Trophoblast cell (in vitro differentiated cells and primary cell): ENCODE data around the gene TIMELESS.
A peak's percentile ranks its signal among the peaks of the same experiment; 100 is the strongest.

Experiments used
- DNase-seq, 2 donors: peaks; one replicate each; pipeline ENCODE4 v3.0.0-alpha.2; 2016
- H2AFZ ChIP-seq: 2 replicates; pipeline ENCODE4 v1.6.1; 2013; ENCODE audit warnings: low read length, moderate library complexity, mild to moderate bottlenecking; ENCODE audit not compliant: insufficient read depth, poor library complexity
- H2AK5ac ChIP-seq: 2 replicates; pipeline ENCODE4 v1.6.1; 2013; ENCODE audit warnings: mild to moderate bottlenecking, low read length
- H2BK120ac ChIP-seq: 2 replicates; pipeline ENCODE4 v1.6.1; 2013; ENCODE audit warnings: low read length, mild to moderate bottlenecking, moderate library complexity; ENCODE audit not compliant: insufficient read depth, poor library complexity
- H2BK12ac ChIP-seq: 2 replicates; pipeline ENCODE4 v1.6.1; 2013; ENCODE audit warnings: mild to moderate bottlenecking, low read length, moderate library complexity
- H2BK5ac ChIP-seq: 2 replicates; pipeline ENCODE4 v1.6.1; 2013; ENCODE audit warnings: low read length, low read depth, moderate library complexity, mild to moderate bottlenecking; ENCODE audit not compliant: poor library complexity
- H3K14ac ChIP-seq: 2 replicates; pipeline ENCODE4 v1.6.1; 2013; ENCODE audit warnings: mild to moderate bottlenecking, low read length
- H3K18ac ChIP-seq: 2 replicates; pipeline ENCODE4 v1.6.1; 2013; ENCODE audit warnings: mild to moderate bottlenecking, low read length
- H3K23ac ChIP-seq: 2 replicates; pipeline ENCODE4 v1.6.1; 2013; ENCODE audit warnings: low read length
- H3K27ac ChIP-seq: 2 replicates; pipeline ENCODE4 v1.5.1; 2013; ENCODE audit warnings: low read depth, mild to moderate bottlenecking, inconsistent platforms, low read length, moderate library complexity
- H3K27me3 ChIP-seq: 2 replicates; pipeline ENCODE4 v1.6.1; 2013; ENCODE audit warnings: inconsistent platforms, mild to moderate bottlenecking, low read length, moderate library complexity; ENCODE audit not compliant: insufficient read depth
- H3K36me3 ChIP-seq, 2 experiments: 1 replicate in 1 of 2; 2 replicates in 1 of 2; pipeline ENCODE4 v1.6.1; 2013; ENCODE audit warnings: low read length in 2 of 2, mild to moderate bottlenecking in 2 of 2, moderate library complexity in 1 of 2; ENCODE audit not compliant: insufficient read depth in 2 of 2, control insufficient read depth in 1 of 2
- H3K4ac ChIP-seq: 2 replicates; pipeline ENCODE4 v1.6.1; 2013; ENCODE audit warnings: low read depth, mild to moderate bottlenecking, low read length, moderate library complexity
- H3K4me1 ChIP-seq, 2 experiments: 1 replicate in 1 of 2; 2 replicates in 1 of 2; pipeline ENCODE4 v1.6.1; 2013; ENCODE audit warnings: low read length in 2 of 2, mild to moderate bottlenecking in 2 of 2, moderate library complexity in 1 of 2; ENCODE audit not compliant: insufficient read depth in 2 of 2, control insufficient read depth in 1 of 2
- H3K4me2 ChIP-seq: 2 replicates; pipeline ENCODE4 v1.6.1; 2013; ENCODE audit warnings: inconsistent platforms, mild to moderate bottlenecking, low read length, moderate library complexity
- H3K4me3 ChIP-seq: 2 replicates; pipeline ENCODE4 v1.5.1; 2013; ENCODE audit warnings: mild to moderate bottlenecking, low read depth, low read length, inconsistent platforms
- H3K79me1 ChIP-seq: one replicate; pipeline ENCODE4 v1.6.1; 2013; ENCODE audit warnings: low read length
- H3K79me2 ChIP-seq: 2 replicates; pipeline ENCODE4 v1.6.1; 2013; ENCODE audit warnings: low read length, mild to moderate bottlenecking; ENCODE audit not compliant: control insufficient read depth, insufficient read depth, poor library complexity
- H3K9ac ChIP-seq: 2 replicates; pipeline ENCODE4 v1.6.1; 2013; ENCODE audit warnings: mild to moderate bottlenecking, low read length
- H3K9me3 ChIP-seq: 2 replicates; pipeline ENCODE4 v1.6.1; 2013; ENCODE audit warnings: low read depth, mild to moderate bottlenecking, control low read depth, inconsistent platforms, low read length; ENCODE audit not compliant: insufficient read depth
- H4K12ac ChIP-seq: 2 replicates; pipeline ENCODE4 v1.6.1; 2013; ENCODE audit warnings: low read depth, mild to moderate bottlenecking, low read length, moderate library complexity
- H4K8ac ChIP-seq: 2 replicates; pipeline ENCODE4 v1.6.1; 2013; ENCODE audit warnings: low read depth, mild to moderate bottlenecking, low read length, moderate library complexity
- H4K91ac ChIP-seq: one replicate; pipeline ENCODE4 v1.6.1; 2013; ENCODE audit warnings: low read depth, mild to moderate bottlenecking, low read length, moderate library complexity
- WGBS: extraction: QIAGEN DNeasy Blood & Tissue Kit; methylation state at CpG from one replicate; pipeline ENCODE4 v1.1.7; 2013; ENCODE audit warnings: missing lambda C conversion rate; ENCODE audit not compliant: insufficient read length, insufficient coverage; ENCODE audit errors: extremely low coverage; 5-methylcytosine and 5-hydroxymethylcytosine counted together

TIMELESS gene

GRCh38 chr12:56382611-56383010, 66.6 kb downstream of the TIMELESS start:
- Histone ChIP-seq H3K79me1 (no peaks in the 10 kb centered on the region), H3K4ac (no peak overlapping the region), H2BK12ac (no peak overlapping the region), H3K4me2 (no peak overlapping the region), H2AFZ (no peak overlapping the region), H3K14ac (no peak overlapping the region), H2BK5ac (no peak overlapping the region), H3K36me3 (no peaks in the 10 kb centered on the region), H3K23ac (no peak overlapping the region), H3K27ac (no peak overlapping the region), H4K8ac (no peak overlapping the region), H3K79me2 (no peaks in the 10 kb centered on the region), H3K27me3 (no peaks in the 10 kb centered on the region), H3K4me1 (peaks cover 0 to 5% of the 10 kb centered on the region in 2 experiments), H4K91ac (no peak overlapping the region), H2AK5ac (no peak overlapping the region), H4K12ac (no peak overlapping the region), H2BK120ac (no peak overlapping the region), H3K18ac (no peak overlapping the region), H3K4me3 (no peak overlapping the region), H3K9me3 (no peaks in the 10 kb centered on the region), H3K9ac (no peak overlapping the region)
- WGBS, result no CpG with 5 or more reads among the region's 16 CpGs
- DNase-seq, result no peak

DNA sequence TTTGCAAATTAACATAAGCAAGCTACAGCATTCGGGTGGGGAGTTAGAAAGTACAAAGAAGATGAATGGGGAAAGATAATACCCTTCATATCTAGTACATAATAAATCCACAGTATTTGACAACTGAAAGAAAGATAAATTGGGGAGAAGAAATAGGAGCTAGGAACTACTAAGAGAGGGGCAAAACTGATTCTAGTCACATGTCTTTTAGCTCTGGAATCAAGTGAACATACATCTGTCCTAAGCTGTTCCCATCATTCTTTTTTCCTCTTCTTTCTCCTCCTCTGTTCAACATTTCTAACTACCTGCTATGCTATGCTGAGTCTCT, 71.3 kb downstream of the TIMELESS start:
- Histone ChIP-seq H3K27me3 (no peaks in the 10 kb centered on the region), H2BK120ac (no peak overlapping the region), H3K4me1 (no peaks in the 10 kb centered on the region), H3K18ac (no peak overlapping the region), H3K4me3 (no peak overlapping the region), H3K36me3 (no peaks in the 10 kb centered on the region), H3K4ac (no peak overlapping the region), H2AK5ac (no peak overlapping the region), H4K8ac (no peak overlapping the region), H3K9ac (no peak overlapping the region), H3K79me1 (no peaks in the 10 kb centered on the region), H3K14ac (no peak overlapping the region), H2AFZ (no peak overlapping the region), H3K23ac (no peak overlapping the region), H4K12ac (no peak overlapping the region), H2BK5ac (no peak overlapping the region), H3K79me2 (no peaks in the 10 kb centered on the region), H3K4me2 (no peak overlapping the region), H4K91ac (no peak overlapping the region), H3K27ac (no peak overlapping the region), H2BK12ac (no peak overlapping the region), H3K9me3 (no peaks in the 10 kb centered on the region)
- WGBS, result no CpG with 5 or more reads among the region's 1 CpG
- DNase-seq, result no peak

GRCh38 chr12:56377310-56377988, 71.8 kb downstream of the TIMELESS start:
- no peak overlapping the region for H4K12ac ChIP-seq

DNA sequence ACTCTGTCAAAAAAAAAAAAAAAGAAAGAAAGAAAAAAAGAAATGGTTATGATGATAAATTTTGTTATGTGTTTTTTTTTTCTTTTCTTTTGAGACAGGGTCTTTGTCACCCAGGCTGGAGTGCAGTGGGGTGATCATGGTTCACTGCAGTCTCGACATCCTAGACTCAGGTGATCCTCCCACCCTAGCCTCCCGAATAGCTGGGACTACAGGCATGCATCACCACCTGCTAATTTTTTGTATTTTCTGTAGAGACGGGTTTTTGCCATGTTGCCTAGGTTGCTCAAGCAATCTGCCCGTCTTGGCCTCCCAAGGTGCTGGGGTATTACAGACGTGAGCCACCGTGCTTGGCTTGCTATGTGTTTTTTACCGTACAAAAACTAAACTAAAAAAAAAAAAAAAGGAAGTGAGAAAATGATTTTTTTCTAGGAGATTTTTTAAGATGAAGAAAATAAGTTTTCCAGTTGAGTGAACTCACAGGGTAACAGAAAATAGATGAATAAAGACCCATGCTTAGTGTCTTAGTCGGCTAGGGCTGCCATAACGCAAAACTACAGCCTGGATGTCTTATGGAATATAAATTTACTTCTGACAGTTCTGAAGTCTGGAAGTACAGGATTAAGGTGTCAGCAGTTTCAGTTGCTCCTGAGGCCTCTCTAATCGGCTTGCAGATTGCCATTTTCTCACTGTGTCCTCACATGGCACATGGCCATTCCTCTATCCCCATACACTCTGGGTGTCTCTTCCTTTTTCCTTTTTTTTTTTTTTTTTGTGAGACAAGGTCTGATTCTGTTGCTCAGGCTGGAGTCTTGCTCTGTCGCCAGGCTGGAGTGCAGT, 73.4 kb downstream of the TIMELESS start:
- Histone ChIP-seq H3K9ac (no peak overlapping the region), H3K23ac (no peak overlapping the region), H2BK120ac (no peak overlapping the region), H3K4me3 (no peak overlapping the region), H3K27me3 (no peaks in the 10 kb centered on the region), H3K4me2 (no peak overlapping the region), H3K4ac (no peak overlapping the region), H2AK5ac (no peak overlapping the region), H4K12ac (no peak overlapping the region), H4K8ac (no peak overlapping the region), H3K18ac (no peak overlapping the region), H3K79me1 (no peaks in the 10 kb centered on the region), H2BK5ac (no peak overlapping the region), H2AFZ (no peak overlapping the region), H3K79me2 (no peaks in the 10 kb centered on the region), H3K4me1 (no peaks in the 10 kb centered on the region), H3K9me3 (no peaks in the 10 kb centered on the region), H3K27ac (no peak overlapping the region), H3K36me3 (no peaks in the 10 kb centered on the region), H4K91ac (no peak overlapping the region), H3K14ac (no peak overlapping the region), H2BK12ac (no peak overlapping the region)
- no CpG with 5 or more reads among the region's 11 CpGs for WGBS
- DNase-seq, result no peak

More at GRCh38 chr12:56377310-56377988, 71.8 kb downstream of the TIMELESS start:
- no CpG with 5 or more reads among the region's 4 CpGs for WGBS
- no peak overlapping the region for H2AK5ac ChIP-seq
- no peaks in the 10 kb centered on the region for H3K9me3 ChIP-seq
- H2BK120ac ChIP-seq, result no peak overlapping the region
- no peaks in the 10 kb centered on the region for H3K36me3 ChIP-seq
- H3K18ac ChIP-seq, result no peak overlapping the region
- H3K23ac ChIP-seq, result no peak overlapping the region
- H4K8ac ChIP-seq, result no peak overlapping the region
- DNase-seq, result peak; percentile 17 to 64
- no peak overlapping the region for H2BK5ac ChIP-seq
- H2AFZ ChIP-seq, result no peak overlapping the region
- no peak overlapping the region for H4K91ac ChIP-seq
- no peak overlapping the region for H2BK12ac ChIP-seq
- no peak overlapping the region for H3K4ac ChIP-seq
- H3K4me2 ChIP-seq, result no peak overlapping the region
- H3K14ac ChIP-seq, result no peak overlapping the region
- no peaks in the 10 kb centered on the region for H3K27me3 ChIP-seq
- H3K27ac ChIP-seq, result no peak overlapping the region
- H3K4me1 ChIP-seq, result no peaks in the 10 kb centered on the region
- no peaks in the 10 kb centered on the region for H3K79me1 ChIP-seq
- H3K9ac ChIP-seq, result no peak overlapping the region
- H3K4me3 ChIP-seq, result no peak overlapping the region
- H3K79me2 ChIP-seq, result no peaks in the 10 kb centered on the region
